B cell (primary cell): ENCODE data around the gene UTP4. TPM values are rescaled to one million over a fixed set of nuclear protein-coding genes. Genes with fewer than 3 reads are reported as not detected.

Experiments
- ATAC-seq: fragments of 200-7000 bp; cut with Tn5 transposase; one replicate; pipeline ENCODE4 v1.10.0; 2021; ENCODE audit warnings: low read depth, mild to moderate bottlenecking, moderate number of reproducible peaks, moderate library complexity
- CTCF ChIA-PET: fragments of 350-600 bp; sonication (Branson Sonifier 250); formaldehyde crosslinking; loops from one replicate; lab custom pipeline; 2021; ENCODE audit warnings: antibody characterized with exemption, inconsistent platforms; lab: Charles Lee
- POLR2A ChIA-PET: fragments of 350-600 bp; sonication (Branson Sonifier 250); formaldehyde crosslinking; loops from one replicate; lab custom pipeline; 2021; ENCODE audit warnings: antibody characterized with exemption; lab: Charles Lee
- DNase-seq: peaks from one replicate; pipeline ENCODE4 v3.0.0; 2013
- H2AFZ ChIP-seq: 2 replicates; pipeline ENCODE4 v1.6.1; 2012; ENCODE audit warnings: mild to moderate bottlenecking, low read depth, low read length; ENCODE audit not compliant: insufficient read depth, poor library complexity, severe bottlenecking
- H3K27ac ChIP-seq, 2 donors: 1 replicate in 1 of 2; 2 replicates in 1 of 2; pipeline ENCODE4 v1.5.1; 2012 to 2013; ENCODE audit warnings: low read length in 2 of 2, mild to moderate bottlenecking in 2 of 2, moderate library complexity in 1 of 2
- H3K27me3 ChIP-seq, 4 experiments: fragments of 200-600 bp in 1 of 4; sonication (generic) in 1 of 4; replicated peaks in 1 of 4; 1 replicate in 2 of 4; 2 replicates in 2 of 4; pipeline versions ENCODE4 v1.6.1 to v1.7.0; 2013 to 2016; ENCODE audit warnings: low read length in 3 of 4, mild to moderate bottlenecking in 2 of 4, mixed read lengths in 1 of 4, moderate library complexity in 1 of 4; ENCODE audit not compliant: insufficient read depth in 4 of 4, control insufficient read depth in 3 of 4; ENCODE audit errors: control extremely low read depth in 1 of 4
- H3K36me3 ChIP-seq, 2 experiments: replicated peaks in 1 of 2; 1 replicate in 1 of 2; 2 replicates in 1 of 2; pipeline versions ENCODE4 v1.6.1 to v1.7.1; 2013; ENCODE audit warnings: low read length in 1 of 2; ENCODE audit not compliant: insufficient read depth in 2 of 2, control insufficient read depth in 1 of 2; ENCODE audit errors: control extremely low read depth in 1 of 2, extremely low read depth in 1 of 2
- H3K4me1 ChIP-seq, 2 donors: fragments of 200-600 bp in 1 of 2; sonication (generic) in 1 of 2; 1 replicate in 1 of 2; 2 replicates in 1 of 2; pipeline versions ENCODE4 v1.5.1 to v1.6.1; 2013 to 2017; ENCODE audit warnings: low read length in 2 of 2; ENCODE audit not compliant: control insufficient read depth in 2 of 2, insufficient read depth in 2 of 2
- H3K4me2 ChIP-seq: replicated peaks from 2 replicates; pipeline ENCODE3; 2012; ENCODE audit warnings: mild to moderate bottlenecking, low read depth, low read length; ENCODE audit not compliant: poor library complexity, severe bottlenecking
- H3K4me3 ChIP-seq, 5 experiments: fragments of 200-600 bp in 1 of 5; sonication (generic) in 1 of 5; 1 replicate in 3 of 5; 2 replicates in 2 of 5; pipeline versions ENCODE4 v1.5.1 to v1.7.0; 2011 to 2016; ENCODE audit warnings: low read length in 4 of 5, mild to moderate bottlenecking in 4 of 5, low read depth in 2 of 5, control low read depth in 1 of 5, moderate library complexity in 1 of 5; ENCODE audit not compliant: insufficient read depth in 1 of 5; ENCODE audit errors: control extremely low read depth in 1 of 5, extremely low read depth in 1 of 5
- H3K79me2 ChIP-seq: fragments of 200-600 bp; sonication (generic); one replicate; pipeline ENCODE4 v1.6.0; 2016; ENCODE audit warnings: low read length; ENCODE audit not compliant: control insufficient read depth, insufficient read depth
- H3K9ac ChIP-seq: fragments of 200-600 bp; sonication (generic); 2 replicates; pipeline ENCODE4 v1.6.1; 2017; ENCODE audit warnings: mild to moderate bottlenecking, low read length, moderate library complexity
- H3K9me3 ChIP-seq, 3 donors: one replicate each; pipeline versions ENCODE4 v1.6.1 to v1.7.1; 2013; ENCODE audit warnings: low read length in 2 of 3; ENCODE audit not compliant: control insufficient read depth in 2 of 3, insufficient read depth in 1 of 3; ENCODE audit errors: control extremely low read depth in 1 of 3
- H4K20me1 ChIP-seq: 2 replicates; pipeline ENCODE4 v1.6.0; 2012; ENCODE audit warnings: mild to moderate bottlenecking, low read length; ENCODE audit not compliant: insufficient read depth, control insufficient read depth, poor library complexity, severe bottlenecking
- H3K27ac Mint-ChIP-seq: one replicate; pipeline ENCODE4 v1.8.0; 2021; ENCODE audit warnings: mixed read lengths
- H3K27me3 Mint-ChIP-seq: one replicate; pipeline ENCODE4 v1.8.0; 2021; ENCODE audit warnings: mixed read lengths
- H3K4me1 Mint-ChIP-seq: one replicate; pipeline ENCODE4 v1.8.0; 2021; ENCODE audit warnings: mixed read lengths
- H3K4me3 Mint-ChIP-seq: one replicate; pipeline ENCODE4 v1.8.0; 2021; ENCODE audit warnings: mixed read lengths
- H3K9me3 Mint-ChIP-seq: one replicate; pipeline ENCODE4 v1.8.0; 2022; ENCODE audit warnings: mixed read lengths; ENCODE audit not compliant: insufficient read depth
- EZH2 ChIP-seq: IDR thresholded peaks from 2 replicates; pipeline ENCODE4 v1.6.1; 2012; ENCODE audit warnings: borderline replicate concordance, low read depth, mild to moderate bottlenecking, moderate library complexity, low read length; ENCODE audit not compliant: insufficient read depth, poor library complexity, severe bottlenecking
- WGBS: methylation state at CpG from one replicate; pipeline ENCODE4 v1.1.5; 2013; ENCODE audit warnings: missing lambda C conversion rate; ENCODE audit not compliant: insufficient coverage; 5-methylcytosine and 5-hydroxymethylcytosine counted together
- intact Hi-C: fragments of 100-400 bp; cut with micrococcal nuclease; formaldehyde crosslinking; loops from one replicate; pipeline ENCODE4 v1.10.0; 2022
- polyA plus RNA-seq: library from polyadenylated mRNA; depleted of rRNA; stranded (reverse); fragments of >200 nt; gene quantifications from 2 replicates; pipeline ENCODE4 v1.2.3, GENCODE V29; 2012
- total RNA-seq, 2 donors: library from RNA; stranded (reverse); fragments of 120-200 nt in 1 of 2; gene quantifications; 1 replicate in 1 of 2; 2 replicates in 1 of 2; pipeline versions ENCODE4 v1.2.3 to v1.2.4, GENCODE V29; 2013 to 2022
- TF ChIP-seq, protein P1 (sequence below): fragments of 200-600 bp; IDR thresholded peaks from one replicate; pipeline ENCODE4 v1.8.0; 2022; ENCODE audit warnings: antibody characterized with exemption, mild to moderate bottlenecking

UTP4 gene
- total and polyA plus RNA-seq, 2 donors (not counting 1 experiment from before 2014, with no cell fraction given) = 24.3 to 30.1 TPM

GRCh38 chr16:69186642-69187445 lies 54.4 kb downstream of the UTP4 start, which contains the start of gene SNTB2:
Gene SNTB2 (plus strand): TSS chr16:69187164. CDS start chr16:69187167, 3 bp downstream.
- WGBS = under 1% methylated on average over 68 of the region's 69 CpGs
- peaks cover 17 to 29% of the 10 kb centered on the region in 2 donors for H3K4me1 ChIP-seq
- H3K27ac Mint-ChIP-seq = peak within 1 kb of the TSS; percentile 100

More at GRCh38 chr16:69186642-69187445, 54.4 kb downstream of the UTP4 start, which contains the start of gene SNTB2:
- ATAC-seq (peak; percentile 80), DNase-seq (peak; percentile 90)
- Histone ChIP-seq H3K4me2 (peak within 1 kb of the TSS; percentile 84), H4K20me1 (peaks cover 13% of the 10 kb centered on the region), H3K27me3 (no peaks in the 10 kb centered on the region), H3K4me3 (peak within 1 kb of the TSS; percentile 75 to 81 (median 76)), H2AFZ (peak within 1 kb of the TSS; percentile 79), H3K9ac (peak within 1 kb of the TSS; percentile 77), H3K36me3 (no peaks in the 10 kb centered on the region), H3K9me3 (no peaks in the 10 kb centered on the region), H3K27ac (peak within 1 kb of the TSS; percentile 72 to 77), H3K79me2 (peaks cover 8% of the 10 kb centered on the region)
- TF ChIP-seq, protein P1, sequence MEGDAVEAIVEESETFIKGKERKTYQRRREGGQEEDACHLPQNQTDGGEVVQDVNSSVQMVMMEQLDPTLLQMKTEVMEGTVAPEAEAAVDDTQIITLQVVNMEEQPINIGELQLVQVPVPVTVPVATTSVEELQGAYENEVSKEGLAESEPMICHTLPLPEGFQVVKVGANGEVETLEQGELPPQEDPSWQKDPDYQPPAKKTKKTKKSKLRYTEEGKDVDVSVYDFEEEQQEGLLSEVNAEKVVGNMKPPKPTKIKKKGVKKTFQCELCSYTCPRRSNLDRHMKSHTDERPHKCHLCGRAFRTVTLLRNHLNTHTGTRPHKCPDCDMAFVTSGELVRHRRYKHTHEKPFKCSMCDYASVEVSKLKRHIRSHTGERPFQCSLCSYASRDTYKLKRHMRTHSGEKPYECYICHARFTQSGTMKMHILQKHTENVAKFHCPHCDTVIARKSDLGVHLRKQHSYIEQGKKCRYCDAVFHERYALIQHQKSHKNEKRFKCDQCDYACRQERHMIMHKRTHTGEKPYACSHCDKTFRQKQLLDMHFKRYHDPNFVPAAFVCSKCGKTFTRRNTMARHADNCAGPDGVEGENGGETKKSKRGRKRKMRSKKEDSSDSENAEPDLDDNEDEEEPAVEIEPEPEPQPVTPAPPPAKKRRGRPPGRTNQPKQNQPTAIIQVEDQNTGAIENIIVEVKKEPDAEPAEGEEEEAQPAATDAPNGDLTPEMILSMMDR = no peak
- no peak for TF ChIP-seq EZH2
- no peaks in the 10 kb centered on the region for H3K9me3 Mint-ChIP-seq
- POLR2A ChIA-PET = interaction anchor here (0.5 to 1.4 kb wide), 3 partner anchors 28 to 54 kb away, joined by 3 to 6 read pairs (median 3); partner anchors contain the start of genes CHTF8 and UTP4
- H3K4me3 Mint-ChIP-seq = peak within 1 kb of the TSS; percentile 99
- no peaks in the 10 kb centered on the region for H3K27me3 Mint-ChIP-seq
- CTCF ChIA-PET = interaction anchor here (0.6 to 2.8 kb wide), 6 partner anchors 37 to 1092 kb away, joined by 3 to 22 read pairs (median 3); no protein-coding TSS in a partner anchor
- H3K4me1 Mint-ChIP-seq = peaks cover 32% of the 10 kb centered on the region
- intact Hi-C loops = loop anchor here (1.0 to 10.0 kb wide), 6 partner anchors 35 to 648 kb away; partner anchors contain the start of genes CHTF8, NFAT5, TANGO6 and UTP4
